HL-60/S4 treated with phorbol 12-myristate 13-acetate at 8.2 ng/mL for 4 days and 3 days (cell line): Measurements from ENCODE around the gene MEG3.

Experiments used
- in situ Hi-C: fragments of 300-500 bp; cut with MboI; formaldehyde crosslinking; loops from 2 replicates; pipeline ENCODE4 v1.15.0; 2022; ENCODE audit warnings: low sequenced_read_pairs

The MEG3 gene

DNA sequence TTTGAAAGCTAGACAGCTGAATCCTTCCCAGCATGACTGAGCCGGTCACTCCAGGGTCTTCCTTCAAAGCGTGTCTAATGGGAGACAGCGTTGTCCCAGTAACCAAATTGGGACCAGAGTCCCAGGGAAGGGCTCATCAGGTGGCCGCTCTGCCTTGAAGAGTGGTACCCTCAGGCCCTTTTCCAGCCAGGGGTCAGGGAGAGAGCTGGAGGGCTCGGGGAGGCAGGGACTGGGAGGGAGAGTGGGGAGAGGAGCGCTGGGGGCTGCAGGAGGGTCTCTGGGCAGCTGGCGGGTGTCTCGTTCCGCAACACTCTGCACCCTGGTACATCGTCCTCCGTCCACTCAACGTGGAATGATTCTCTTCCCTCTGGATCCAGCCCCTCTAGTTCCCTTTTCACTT is 79.2 kb downstream of the MEG3 start:
- in situ Hi-C loops, result no loop called here

DNA sequence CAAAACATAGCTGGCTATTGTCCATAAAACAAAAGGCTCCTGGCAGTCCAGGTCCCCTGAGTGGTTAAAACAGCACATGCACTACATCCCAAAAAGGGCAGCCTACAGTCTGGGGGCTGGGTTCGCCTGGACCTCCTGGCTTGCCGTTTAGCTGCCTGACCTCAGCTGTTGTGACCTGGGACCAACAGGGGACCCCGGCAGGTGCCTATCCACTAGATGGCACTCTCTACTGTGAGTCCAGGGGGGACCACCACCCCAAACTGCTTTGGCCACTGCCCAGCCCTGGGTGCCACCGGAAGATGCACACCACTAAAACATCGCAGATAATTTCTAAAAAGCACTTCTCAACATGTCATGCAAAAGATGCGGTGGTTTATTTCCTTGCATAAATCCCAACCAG is 80.5 kb downstream of the MEG3 start:
- in situ Hi-C loops, result no loop called here

DNA sequence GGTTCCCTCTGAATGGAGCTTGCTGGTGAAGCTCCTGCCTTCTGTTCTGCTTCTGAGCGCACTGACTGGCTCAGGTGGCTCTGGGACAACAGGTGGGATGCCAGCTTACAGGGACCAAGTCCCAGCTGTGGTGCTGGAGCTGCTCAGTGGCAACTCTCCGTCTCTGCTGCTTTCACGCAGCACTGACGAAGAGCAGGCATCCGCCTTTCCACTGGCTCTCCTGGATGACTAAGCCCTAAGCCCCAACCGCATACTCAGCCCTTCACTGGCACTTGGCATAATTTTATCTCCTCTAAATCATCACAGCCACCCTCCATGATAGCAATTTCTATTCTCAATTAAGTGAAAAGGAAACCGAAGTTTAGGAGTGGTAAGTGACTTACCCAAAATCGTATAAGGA is 81.3 kb downstream of the MEG3 start:
- in situ Hi-C loops, result no loop called here

DNA sequence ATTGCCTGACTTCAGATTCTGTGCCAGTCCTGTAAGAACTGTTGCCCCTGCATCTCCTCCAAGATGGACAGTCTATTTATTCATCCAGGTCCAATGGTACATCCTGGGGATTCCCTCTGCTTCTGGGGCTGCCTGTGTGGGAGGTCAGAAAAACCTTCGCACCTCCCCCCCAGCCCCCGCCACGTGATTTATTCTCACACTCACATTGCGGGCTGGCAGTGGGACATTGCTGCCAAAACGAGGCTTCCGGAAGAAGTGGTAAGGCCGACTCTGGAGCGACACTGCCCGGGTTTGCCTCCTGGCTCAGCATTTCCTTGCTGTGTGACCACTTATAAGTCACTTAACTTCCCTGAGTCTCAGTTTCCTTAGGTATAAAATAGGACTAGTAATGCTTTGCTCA is 83.5 kb downstream of the MEG3 start:
- in situ Hi-C loops, result no loop called here
